CD4-positive, alpha-beta T cell (primary cell): ENCODE measurements around the gene F2RL2. TPM values are rescaled to one million over a fixed set of nuclear protein-coding genes. Genes with fewer than 3 reads are reported as not detected.

Experiments
- ATAC-seq: fragments of 200-7000 bp; cut with Tn5 transposase; one replicate; pipeline ENCODE4 v1.10.0; 2022; ENCODE audit warnings: mild to moderate bottlenecking; ENCODE audit not compliant: poor library complexity
- CTCF ChIA-PET: fragments of 350-600 bp; sonication (Branson Sonifier 250); formaldehyde crosslinking; loops from one replicate; lab custom pipeline; 2021; ENCODE audit warnings: antibody characterized with exemption, inconsistent platforms; lab: Charles Lee
- POLR2A ChIA-PET: fragments of 350-600 bp; sonication (Branson Sonifier 250); formaldehyde crosslinking; loops from one replicate; lab custom pipeline; 2021; ENCODE audit warnings: antibody characterized with exemption, inconsistent platforms; lab: Charles Lee
- DNase-seq, 14 experiments: peaks; one replicate each; pipeline ENCODE4 v3.0.0-alpha.2; 2013 to 2020; ENCODE audit warnings: mixed read lengths in 2 of 14
- H3K27ac ChIP-seq, 2 donors: one replicate each; pipeline versions ENCODE4 v1.5.1 to v1.7.0; 2013; ENCODE audit warnings: low read length in 2 of 2, low read depth in 1 of 2, mild to moderate bottlenecking in 1 of 2
- H3K27me3 ChIP-seq, 2 experiments: 1 replicate in 1 of 2; 2 replicates in 1 of 2; pipeline versions ENCODE4 v1.6.1 to v1.7.0; 2013; ENCODE audit warnings: low read length in 2 of 2, control low read depth in 1 of 2, mild to moderate bottlenecking in 1 of 2, moderate library complexity in 1 of 2; ENCODE audit not compliant: insufficient read depth in 2 of 2, control insufficient read depth in 1 of 2
- H3K36me3 ChIP-seq: one replicate; pipeline ENCODE4 v1.6.1; 2013; ENCODE audit warnings: low read length, control low read depth; ENCODE audit not compliant: insufficient read depth
- H3K4me1 ChIP-seq: one replicate; pipeline ENCODE4 v1.6.1; 2013; ENCODE audit warnings: low read length, control low read depth; ENCODE audit not compliant: insufficient read depth
- H3K4me3 ChIP-seq: one replicate; pipeline ENCODE4 v1.5.1; 2013; ENCODE audit warnings: mild to moderate bottlenecking, low read length, moderate library complexity
- H3K9me3 ChIP-seq, 2 experiments: 1 replicate in 1 of 2; 2 replicates in 1 of 2; pipeline versions ENCODE4 v1.6.1 to v1.7.0; 2013; ENCODE audit warnings: low read length in 2 of 2, mild to moderate bottlenecking in 2 of 2, control low read depth in 1 of 2, moderate library complexity in 1 of 2; ENCODE audit not compliant: control insufficient read depth in 1 of 2, insufficient read depth in 1 of 2
- H3K27ac Mint-ChIP-seq: one replicate; pipeline ENCODE4 v1.8.0; 2020; ENCODE audit warnings: mixed read lengths
- H3K27me3 Mint-ChIP-seq: one replicate; pipeline ENCODE4 v1.8.0; 2021; ENCODE audit warnings: mixed read lengths
- H3K36me3 Mint-ChIP-seq: one replicate; pipeline ENCODE4 v1.8.0; 2021; ENCODE audit warnings: low read depth, mixed read lengths
- H3K4me1 Mint-ChIP-seq: one replicate; pipeline ENCODE4 v1.8.0; 2021; ENCODE audit warnings: low read depth, mixed read lengths
- H3K4me3 Mint-ChIP-seq: one replicate; pipeline ENCODE4 v1.8.0; 2020; ENCODE audit warnings: mild to moderate bottlenecking, mixed read lengths
- H3K9me3 Mint-ChIP-seq: one replicate; pipeline ENCODE4 v1.8.0; 2020; ENCODE audit warnings: mixed read lengths
- CTCF ChIP-seq: fragments of 200-600 bp; IDR thresholded peaks from one replicate; pipeline ENCODE4 v1.8.0; 2022; ENCODE audit warnings: antibody characterized with exemption, mild to moderate bottlenecking
- intact Hi-C, 2 experiments: fragments of 100-400 bp; cut with DNase I in 1 of 2; cut with micrococcal nuclease in 1 of 2; formaldehyde crosslinking; loops; one replicate each; pipeline versions ENCODE4 v1.15.1 to v1.9.0; 2023 to 2025; cut with DNase I, micrococcal nuclease
- total RNA-seq, 174 experiments: library from RNA in 2 of 174; stranded (reverse) in 2 of 174; gene quantifications; one replicate each; pipeline ENCODE4 v1.2.3 and lab custom pipeline; 2021 to 2026

F2RL2 gene
- total RNA-seq, 2 experiments from 2014 or later: not detected

DNA sequence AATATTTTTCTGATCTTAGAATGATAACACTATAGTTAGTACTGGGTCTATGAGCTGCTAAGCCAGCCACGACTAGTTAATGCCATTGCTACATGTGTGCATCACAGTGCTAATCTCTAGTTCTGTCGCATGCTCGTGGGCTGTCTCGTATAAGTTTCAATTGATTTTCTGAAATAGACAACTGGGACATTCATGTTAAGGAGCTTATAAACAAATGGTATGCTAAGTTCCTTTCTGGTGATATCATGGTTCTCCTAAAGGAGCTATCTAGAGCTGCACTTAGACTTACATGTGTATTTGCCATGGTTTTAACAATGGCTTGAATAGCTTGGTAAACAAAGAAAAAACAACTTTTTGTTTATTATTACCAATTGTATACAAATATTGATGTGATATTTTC, 46.2 kb downstream of the F2RL2 start:
- H3K4me1 ChIP-seq: no peaks in the 10 kb centered on the region
- H3K27ac Mint-ChIP-seq: peak overlapping the region; percentile 32
- DNase-seq: no peak
- POLR2A ChIA-PET: interaction anchor here (1.0 to 1.1 kb wide), 2 partner anchors 30 to 34 kb away, joined by 4 read pairs; no protein-coding TSS in a partner anchor
- H3K9me3 Mint-ChIP-seq: no peaks in the 10 kb centered on the region
- H3K36me3 ChIP-seq: peaks cover 30% of the 10 kb centered on the region
- no peaks in the 10 kb centered on the region for H3K9me3 ChIP-seq
- ATAC-seq: no peak
- H3K36me3 Mint-ChIP-seq: peaks cover 59% of the 10 kb centered on the region
- intact Hi-C loops: no loop called here
- H3K4me3 ChIP-seq: no peak overlapping the region
- no peak overlapping the region for H3K4me3 Mint-ChIP-seq
- H3K27me3 Mint-ChIP-seq: no peaks in the 10 kb centered on the region
- H3K27ac ChIP-seq: no peak overlapping the region
- CTCF ChIA-PET: interaction anchor here (1.3 kb wide), 1 partner anchor 33 kb away, joined by 5 read pairs; no protein-coding TSS in a partner anchor
- no peaks in the 10 kb centered on the region for H3K27me3 ChIP-seq
- no peak for TF ChIP-seq CTCF
- peaks cover 20% of the 10 kb centered on the region for H3K4me1 Mint-ChIP-seq

GRCh38 chr5:76576450-76576849, 46.8 kb downstream of the F2RL2 start:
- H3K36me3 ChIP-seq: peaks cover 35% of the 10 kb centered on the region
- no peak overlapping the region for H3K27ac Mint-ChIP-seq
- no peak overlapping the region for H3K4me3 Mint-ChIP-seq
- no peak for DNase-seq
- no peaks in the 10 kb centered on the region for H3K9me3 Mint-ChIP-seq
- no peaks in the 10 kb centered on the region for H3K4me1 ChIP-seq
- POLR2A ChIA-PET: interaction anchor here (1.0 to 1.1 kb wide), 2 partner anchors 30 to 33 kb away, joined by 4 read pairs; no protein-coding TSS in a partner anchor
- intact Hi-C loops: no loop called here
- no peaks in the 10 kb centered on the region for H3K27me3 Mint-ChIP-seq
- no peak for ATAC-seq
- TF ChIP-seq CTCF: no peak
- no peak overlapping the region for H3K4me3 ChIP-seq
- H3K27ac ChIP-seq: no peak overlapping the region
- no peaks in the 10 kb centered on the region for H3K9me3 ChIP-seq
- peaks cover 20% of the 10 kb centered on the region for H3K4me1 Mint-ChIP-seq
- peaks cover 62% of the 10 kb centered on the region for H3K36me3 Mint-ChIP-seq
- CTCF ChIA-PET: no interaction called here
- H3K27me3 ChIP-seq: no peaks in the 10 kb centered on the region

- Histone ChIP-seq H3K4me3 (no peak overlapping the region), H3K36me3 (peaks cover 39% of the 10 kb centered on the region), H3K27ac (no peak overlapping the region), H3K4me1 (no peaks in the 10 kb centered on the region), H3K27me3 (no peaks in the 10 kb centered on the region), H3K9me3 (no peaks in the 10 kb centered on the region)
- ChIA-PET CTCF (interaction anchor here (0.7 to 1.4 kb wide), 4 partner anchors 8 to 922 kb away, joined by 3 to 4 read pairs (median 4); no protein-coding TSS in a partner anchor), POLR2A (no interaction called here)
- Mint-ChIP-seq H3K9me3 (no peaks in the 10 kb centered on the region), H3K4me3 (no peak overlapping the region), H3K4me1 (peaks cover 19% of the 10 kb centered on the region), H3K27me3 (no peaks in the 10 kb centered on the region), H3K27ac (peak overlapping the region; percentile 45), H3K36me3 (peaks cover 66% of the 10 kb centered on the region)
- no peak for DNase-seq
- no peak for TF ChIP-seq CTCF
- ATAC-seq: no peak
- intact Hi-C loops: loop anchor here in 1 of 2 experiments (5.0 kb wide), 1 partner anchor 1706 kb away; no protein-coding TSS in a partner anchor
These were observed 51.6 kb downstream of the F2RL2 start for GRCh38 chr5:76571559-76571958.
